HCT116 (cell line): ENCODE measurements around the gene ZDHHC18. TPM values are rescaled to one million over a fixed set of nuclear protein-coding genes. Genes with fewer than 3 reads are reported as not detected.
"Not testable (repeated sequence)": the region's sequence is repeated elsewhere in the genome, so short reads cannot be mapped to it uniquely, and the experiment has no call there.

ENCODE experiments used
- ATAC-seq: fragments of 200-7000 bp; cut with Tn5 transposase; 2 replicates; pipeline ENCODE4 v1.9.1; 2020; ENCODE audit warnings: mild to moderate bottlenecking, moderate library complexity
- BruUV-seq: library from RNA; stranded (reverse); fragments of 400-500 nt; replicated peaks from 2 replicates; lab custom pipeline; 2021; lab: Mats Ljungman, UMichigan
- CTCF ChIA-PET: fragments of 300-600 bp; sonication (Branson Sonifier 250); formaldehyde crosslinking; loops from one replicate; lab custom pipeline; 2021; ENCODE audit warnings: antibody characterized with exemption; lab: Charles Lee
- POLR2A ChIA-PET: fragments of 300-600, 350-600 bp; sonication (Branson Sonifier 250); formaldehyde crosslinking; loops from one replicate; lab custom pipeline; 2021; ENCODE audit warnings: antibody characterized with exemption; lab: Charles Lee
- RAD21 ChIA-PET, 2 experiments: fragments of 300-600 bp; sonication (Branson Sonifier 250); formaldehyde crosslinking; loops; one replicate each; lab custom pipeline; 2023; ENCODE audit warnings: low total read pairs in 2 of 2; ENCODE audit not compliant: uncharacterized antibody in 2 of 2, unreplicated experiment in 2 of 2, low non-redundant PET in 1 of 2; lab: Charles Lee
- DNase-seq: peaks from one replicate; pipeline ENCODE4 v3.0.0-alpha.2; 2010; ENCODE audit warnings: low read depth, low spot score
- H2AFZ ChIP-seq: fragments of 200-600 bp; shearing (Covaris generic), sonication (generic); 2 replicates; pipeline ENCODE4 v1.6.1; 2017; ENCODE audit warnings: low read depth, mixed run types, mixed read lengths, antibody characterized with exemption, low read length; ENCODE audit not compliant: poor library complexity, severe bottlenecking
- H3K27ac ChIP-seq: 2 replicates; pipeline ENCODE4 v1.5.1; 2012; ENCODE audit warnings: low read depth, low read length
- H3K27me3 ChIP-seq: fragments of 200-600 bp; sonication (generic); 2 replicates; pipeline ENCODE4 v1.6.1; 2016; ENCODE audit warnings: mixed run types, low read length, mixed read lengths; ENCODE audit not compliant: insufficient read depth
- H3K36me3 ChIP-seq, 2 experiments: fragments of 200-500 bp in 1 of 2; fragments of 200-600 bp in 1 of 2; sonication (Bioruptor generic) in 1 of 2; sonication (generic) in 1 of 2; 2 replicates each; pipeline versions ENCODE4 v1.5.1 to v1.6.1; 2014 to 2016; ENCODE audit warnings: low read length in 2 of 2, inconsistent platforms in 1 of 2, mixed read lengths in 1 of 2, mixed run types in 1 of 2; ENCODE audit not compliant: insufficient read depth in 2 of 2, control insufficient read depth in 1 of 2
- H3K4me1 ChIP-seq, 2 experiments: fragments of 200-600 bp in 1 of 2; sonication (generic) in 1 of 2; 2 replicates each; pipeline versions ENCODE4 v1.5.1 to v1.6.1; 2012 to 2017; ENCODE audit warnings: low read length in 2 of 2, inconsistent platforms in 1 of 2, mild to moderate bottlenecking in 1 of 2, mixed read lengths in 1 of 2, mixed run types in 1 of 2, moderate library complexity in 1 of 2; ENCODE audit not compliant: insufficient read depth in 2 of 2, control insufficient read depth in 1 of 2
- H3K4me2 ChIP-seq: fragments of 200-600 bp; sonication (generic); 2 replicates; pipeline ENCODE4 v1.6.1; 2017; ENCODE audit warnings: mixed run types, low read length, mixed read lengths
- H3K4me3 ChIP-seq, 2 experiments: fragments of 200-600 bp in 1 of 2; sonication (generic) in 1 of 2; replicated peaks in 1 of 2; 2 replicates each; pipeline ENCODE4 v1.5.1; 2011 to 2016; ENCODE audit warnings: low read length in 2 of 2, control low read depth in 1 of 2, low read depth in 1 of 2, mild to moderate bottlenecking in 1 of 2, mixed read lengths in 1 of 2, mixed run types in 1 of 2
- H3K79me2 ChIP-seq: fragments of 200-600 bp; sonication (generic); 2 replicates; pipeline ENCODE4 v1.6.1; 2017; ENCODE audit warnings: mild to moderate bottlenecking, mixed run types, low read length, moderate library complexity, mixed read lengths; ENCODE audit not compliant: insufficient read depth
- H3K9ac ChIP-seq: fragments of 200-600 bp; sonication (generic); 2 replicates; pipeline ENCODE4 v1.6.1; 2016; ENCODE audit warnings: low read length, mixed read lengths
- H3K9me2 ChIP-seq: fragments of 200-600 bp; sonication (generic), shearing (Covaris generic); 2 replicates; pipeline ENCODE4 v1.6.1; 2017; ENCODE audit warnings: mixed run types, mild to moderate bottlenecking, moderate library complexity; ENCODE audit not compliant: insufficient read depth
- H3K9me3 ChIP-seq, 2 experiments: fragments of 200-500 bp in 1 of 2; fragments of 200-600 bp in 1 of 2; sonication (Bioruptor generic) in 1 of 2; sonication (generic) in 1 of 2; 2 replicates each; pipeline ENCODE4 v1.6.1; 2014 to 2017; ENCODE audit warnings: low read length in 2 of 2, mixed read lengths in 2 of 2, inconsistent platforms in 1 of 2, low read depth in 1 of 2, mild to moderate bottlenecking in 1 of 2, mixed run types in 1 of 2, moderate library complexity in 1 of 2; ENCODE audit not compliant: control insufficient read depth in 1 of 2, insufficient read depth in 1 of 2
- H4K20me1 ChIP-seq: fragments of 200-600 bp; sonication (generic), shearing (Covaris generic); 2 replicates; pipeline ENCODE4 v1.6.1; 2017; ENCODE audit warnings: mixed run types, mild to moderate bottlenecking, moderate library complexity; ENCODE audit not compliant: insufficient read depth
- EGR1 ChIP-seq: IDR thresholded peaks from 2 replicates; pipeline ENCODE4 v1.6.1; 2012; ENCODE audit warnings: low read depth
- SRF ChIP-seq: IDR thresholded peaks from 2 replicates; pipeline ENCODE4 v1.6.1; 2012; ENCODE audit warnings: low read depth
- intact Hi-C: fragments of 100-400 bp; cut with micrococcal nuclease; formaldehyde crosslinking; loops from 2 replicates; pipeline ENCODE4 v1.10.0; 2022
- total RNA-seq: library from RNA; stranded (reverse); gene quantifications from one replicate; pipeline ENCODE4 v1.2.1, GENCODE V29; 2021; ENCODE audit not compliant: unreplicated experiment
- TF ChIP-seq, protein P1 (sequence below): IDR thresholded peaks from 2 replicates; pipeline ENCODE4 v1.6.1; 2011; ENCODE audit warnings: mild to moderate bottlenecking, low read length, moderate library complexity; ENCODE audit not compliant: insufficient replicate concordance; ENCODE audit errors: extremely low read depth
- TF ChIP-seq, protein P2 (sequence below): IDR thresholded peaks from 2 replicates; pipeline ENCODE4 v1.6.1; 2012

ZDHHC18 gene
- total RNA-seq, 1 experiment from 2014 or later, result 24.4 TPM

DNA sequence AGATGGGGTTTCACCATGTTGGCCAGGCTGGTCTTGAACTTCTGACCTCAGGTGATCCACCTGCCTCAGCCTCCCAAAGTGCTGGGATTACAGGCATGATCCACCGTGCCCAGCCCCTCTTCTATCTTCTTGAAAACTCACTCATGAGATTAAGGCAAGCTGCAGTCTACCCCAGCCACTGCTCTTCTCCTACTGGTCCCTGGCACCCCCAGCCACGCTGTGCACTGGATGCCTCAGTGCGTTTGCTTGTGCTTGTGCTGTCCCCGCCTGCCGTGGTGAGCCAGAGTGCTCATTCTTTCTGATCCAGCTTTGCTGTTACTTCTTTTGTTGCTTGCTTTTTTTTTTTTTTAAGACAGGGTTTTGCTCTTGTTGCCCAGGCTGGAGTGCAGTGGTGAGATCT is 11.2 kb downstream of the ZDHHC18 start:
- CTCF ChIA-PET, H3K27me3 ChIP-seq, H3K4me3 ChIP-seq, H3K4me1 ChIP-seq, H3K79me2 ChIP-seq, ATAC-seq, RAD21 ChIA-PET, H3K27ac ChIP-seq, H3K4me2 ChIP-seq, H3K9me2 ChIP-seq, POLR2A ChIA-PET, intact Hi-C loops, BruUV-seq, H4K20me1 ChIP-seq, H3K9ac ChIP-seq, DNase-seq, H2AFZ ChIP-seq, H3K9me3 ChIP-seq: not testable (repeated sequence)
- H3K36me3 ChIP-seq, result peaks cover 33 to 45% of the 10 kb centered on the region in 2 experiments; a peak in 3 of 4 replicates

DNA sequence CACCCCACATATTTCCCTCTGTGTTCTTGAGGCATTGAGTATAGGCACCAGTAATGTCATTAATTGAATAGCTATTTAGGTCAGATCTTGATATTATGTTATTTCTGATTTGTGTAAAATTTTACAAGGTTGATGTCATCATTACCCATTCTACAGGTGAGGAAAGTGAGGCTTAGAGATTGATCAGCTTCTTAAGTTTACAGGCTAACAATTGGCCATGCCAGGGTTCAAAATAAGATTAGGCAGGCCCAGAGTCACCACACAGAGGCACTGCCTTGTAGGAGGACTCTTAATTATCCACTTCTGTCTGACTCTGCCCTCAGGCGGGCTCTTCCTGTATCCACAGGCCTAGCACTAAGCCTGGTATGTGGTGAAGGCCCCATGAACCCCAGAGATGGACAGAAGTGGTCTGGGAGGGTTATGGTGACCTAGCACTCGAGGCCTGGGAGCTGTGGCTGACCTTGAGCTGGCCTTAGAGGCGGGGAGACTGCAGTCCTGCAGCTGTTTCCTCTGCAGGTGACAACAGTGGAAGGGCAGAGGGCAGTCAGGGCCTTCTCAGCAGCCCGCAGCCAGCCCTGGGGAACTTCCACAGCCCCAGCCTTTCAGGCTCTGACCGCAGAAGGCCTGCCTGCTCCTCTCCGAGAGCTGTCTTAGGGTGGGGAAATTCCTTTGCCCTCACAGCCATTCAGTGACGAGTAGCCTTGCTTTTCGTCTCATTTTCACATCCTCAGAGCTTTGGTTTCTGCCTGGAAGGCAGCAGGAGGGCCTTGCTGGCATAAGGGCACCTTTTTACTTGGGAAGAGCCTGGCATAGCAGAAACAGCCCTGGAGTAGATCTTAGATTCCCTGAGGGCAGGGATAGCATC is 12.2 kb downstream of the ZDHHC18 start:
- no peak for TF ChIP-seq EGR1
- TF ChIP-seq, protein P1, sequence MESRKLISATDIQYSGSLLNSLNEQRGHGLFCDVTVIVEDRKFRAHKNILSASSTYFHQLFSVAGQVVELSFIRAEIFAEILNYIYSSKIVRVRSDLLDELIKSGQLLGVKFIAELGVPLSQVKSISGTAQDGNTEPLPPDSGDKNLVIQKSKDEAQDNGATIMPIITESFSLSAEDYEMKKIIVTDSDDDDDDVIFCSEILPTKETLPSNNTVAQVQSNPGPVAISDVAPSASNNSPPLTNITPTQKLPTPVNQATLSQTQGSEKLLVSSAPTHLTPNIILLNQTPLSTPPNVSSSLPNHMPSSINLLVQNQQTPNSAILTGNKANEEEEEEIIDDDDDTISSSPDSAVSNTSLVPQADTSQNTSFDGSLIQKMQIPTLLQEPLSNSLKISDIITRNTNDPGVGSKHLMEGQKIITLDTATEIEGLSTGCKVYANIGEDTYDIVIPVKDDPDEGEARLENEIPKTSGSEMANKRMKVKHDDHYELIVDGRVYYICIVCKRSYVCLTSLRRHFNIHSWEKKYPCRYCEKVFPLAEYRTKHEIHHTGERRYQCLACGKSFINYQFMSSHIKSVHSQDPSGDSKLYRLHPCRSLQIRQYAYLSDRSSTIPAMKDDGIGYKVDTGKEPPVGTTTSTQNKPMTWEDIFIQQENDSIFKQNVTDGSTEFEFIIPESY, result no peak
- no peak for TF ChIP-seq SRF
- TF ChIP-seq, protein P2, sequence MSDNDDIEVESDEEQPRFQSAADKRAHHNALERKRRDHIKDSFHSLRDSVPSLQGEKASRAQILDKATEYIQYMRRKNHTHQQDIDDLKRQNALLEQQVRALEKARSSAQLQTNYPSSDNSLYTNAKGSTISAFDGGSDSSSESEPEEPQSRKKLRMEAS, result no peak
- no peaks in the 10 kb centered on the region for H3K27me3 ChIP-seq
- H3K4me3 ChIP-seq, result no peak overlapping the region
- DNase-seq, result no peak
- BruUV-seq, result no TSS peak
- no peaks in the 10 kb centered on the region for H4K20me1 ChIP-seq
- H3K9ac ChIP-seq, result no peak overlapping the region
- no peaks in the 10 kb centered on the region for H3K9me3 ChIP-seq
- peaks cover 8% of the 10 kb centered on the region; the same call in 1 of the 2 replicates for H3K79me2 ChIP-seq
- H3K27ac ChIP-seq, result no peak overlapping the region
- no peak for ATAC-seq
- POLR2A ChIA-PET, result no interaction called here
- peaks cover 27 to 40% of the 10 kb centered on the region in 2 experiments; a peak in 3 of 4 replicates for H3K36me3 ChIP-seq
- H2AFZ ChIP-seq, result no peak overlapping the region
- CTCF ChIA-PET, result no interaction called here
- H3K9me2 ChIP-seq, result no peaks in the 10 kb centered on the region
- no peaks in the 10 kb centered on the region for H3K4me1 ChIP-seq
- H3K4me2 ChIP-seq, result no peak overlapping the region
- intact Hi-C loops, result no loop called here
- RAD21 ChIA-PET, result no interaction called here
